ENCODE measurements around the gene P2RX7.
"Not testable (repeated sequence)": the region's sequence is repeated elsewhere in the genome, so short reads cannot be mapped to it uniquely, and the experiment has no call there.

The P2RX7 gene

DNA sequence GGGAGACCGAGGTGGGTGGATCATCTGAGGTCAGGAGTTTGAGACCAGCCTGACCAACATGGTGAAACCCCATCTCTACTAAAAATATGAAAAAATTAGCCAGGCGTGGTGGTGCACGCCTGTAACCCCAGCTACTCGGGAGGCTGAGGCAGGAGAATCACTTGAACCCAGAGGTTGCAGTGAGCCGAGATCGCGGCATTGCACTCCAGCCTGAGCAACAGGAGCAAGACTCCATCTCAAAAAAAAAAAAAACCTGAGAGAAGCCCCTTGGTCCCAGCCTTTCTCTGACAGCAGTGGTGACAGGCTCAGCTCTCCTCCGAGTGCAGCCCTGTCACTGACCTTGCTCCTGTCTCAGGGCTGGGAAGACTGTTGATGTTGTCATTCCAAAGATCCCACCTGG, 94.2 kb downstream of the P2RX7 start:
- DNase-seq, result not testable (repeated sequence)

DNA sequence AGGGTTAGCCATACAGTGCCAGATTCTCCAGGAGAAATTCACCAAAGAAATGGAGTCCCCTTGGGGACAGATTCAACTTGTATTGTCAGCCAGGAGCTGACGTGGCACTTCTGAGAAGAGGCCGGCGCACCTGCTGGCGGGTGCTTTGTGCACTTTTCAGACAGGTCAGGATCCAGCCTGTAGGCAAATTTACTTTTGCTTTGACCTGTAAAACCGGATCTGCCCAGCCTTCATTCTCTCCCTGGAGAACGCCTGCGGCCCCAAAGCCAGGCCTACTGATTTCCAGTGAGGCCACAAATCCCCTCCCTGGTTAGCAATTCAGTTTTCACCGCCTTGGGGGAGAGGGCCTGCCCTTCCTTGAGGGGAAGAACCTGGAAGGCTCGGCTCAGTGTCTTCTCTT, 94.6 kb downstream of the P2RX7 start:
- no peak for DNase-seq

DNA sequence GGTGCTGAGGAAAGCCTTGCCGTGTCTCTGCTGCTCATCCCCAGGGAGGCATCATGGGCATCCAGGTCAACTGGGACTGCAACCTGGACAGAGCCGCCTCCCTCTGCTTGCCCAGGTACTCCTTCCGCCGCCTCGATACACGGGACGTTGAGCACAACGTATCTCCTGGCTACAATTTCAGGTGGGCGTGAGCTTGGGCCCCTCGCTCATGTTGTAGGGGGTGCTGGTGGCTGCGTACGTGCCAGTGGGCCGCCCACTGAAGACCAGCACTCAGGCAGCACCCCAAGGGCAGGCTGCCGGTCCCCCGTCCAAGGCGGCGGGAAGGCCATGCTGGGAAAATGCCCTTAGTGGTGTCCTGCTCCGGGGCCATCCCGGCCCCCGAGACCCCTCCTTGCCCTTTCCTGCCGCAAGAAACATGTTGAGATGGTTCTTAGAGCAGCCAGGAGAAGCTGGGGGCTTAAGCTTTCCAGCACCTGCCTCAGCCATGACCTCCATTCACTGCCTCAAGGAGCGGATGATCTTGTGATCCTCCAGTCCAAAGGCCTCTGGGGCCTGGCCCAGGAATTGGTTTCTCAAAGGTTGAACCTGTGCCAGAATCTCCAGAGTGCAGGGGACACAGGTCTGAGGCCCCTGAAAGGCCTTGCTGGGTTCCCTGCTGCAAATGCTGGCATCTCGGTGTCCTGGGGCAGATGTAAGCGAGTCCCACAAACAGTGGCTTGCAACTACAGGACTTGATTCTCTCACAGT, 96.4 kb downstream of the P2RX7 start:
- DNase-seq, result no peak

DNA sequence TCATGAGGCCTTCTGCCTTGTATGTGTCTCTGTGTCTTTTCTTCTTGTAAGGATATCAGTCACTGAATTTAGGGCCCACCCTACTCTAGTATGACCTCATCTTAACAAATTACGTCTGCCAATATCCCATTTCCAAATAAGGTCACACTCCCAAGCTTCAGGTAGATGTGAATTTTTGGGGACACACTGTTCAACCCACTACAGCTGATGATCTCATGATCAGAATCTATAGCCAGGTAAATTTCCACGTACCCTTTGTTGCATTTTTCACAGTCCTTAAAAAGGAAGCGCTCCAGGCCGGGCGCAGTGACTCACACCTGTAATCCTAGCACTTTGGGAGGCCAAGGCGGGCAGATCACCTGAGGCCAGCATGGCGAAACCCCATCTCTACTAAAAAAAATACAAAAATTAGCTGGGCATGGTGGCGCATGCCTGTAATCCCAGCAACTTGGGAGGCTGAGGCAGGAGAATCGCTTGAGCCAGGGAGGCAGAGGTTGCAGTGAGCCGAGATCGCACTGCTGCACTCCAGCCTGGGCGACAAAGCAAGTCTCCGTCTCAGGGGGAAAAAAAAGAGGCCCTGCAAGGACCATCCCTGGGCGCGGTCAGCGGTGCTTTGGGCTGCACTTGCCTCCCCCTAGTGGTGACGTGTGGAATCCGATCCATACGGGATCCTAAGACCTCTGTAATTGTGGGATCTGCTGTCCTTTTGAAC, 97.3 kb downstream of the P2RX7 start:
- DNase-seq, result peak in 35 of 56 donors; percentile 3 to 77 (median 25)

DNA sequence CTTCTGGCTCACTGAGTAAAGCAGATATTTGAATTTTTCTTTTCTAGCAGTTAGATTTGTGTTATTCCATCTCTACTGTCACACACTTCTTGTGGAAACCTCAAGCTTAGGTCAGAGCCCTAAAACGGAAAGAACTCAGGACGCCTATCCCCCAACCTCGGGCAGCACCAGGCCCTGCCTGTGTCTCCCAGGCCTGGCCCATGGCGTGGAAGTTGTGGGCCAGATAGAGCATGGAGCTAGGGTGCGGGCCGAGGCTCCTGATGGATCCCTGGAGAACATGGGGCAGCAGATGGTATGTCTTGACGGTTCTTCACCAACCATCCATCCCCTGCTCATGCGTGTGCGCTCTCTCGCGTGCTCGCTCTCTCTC, 97.8 kb downstream of the P2RX7 start:
- DNase-seq, result no peak

DNA sequence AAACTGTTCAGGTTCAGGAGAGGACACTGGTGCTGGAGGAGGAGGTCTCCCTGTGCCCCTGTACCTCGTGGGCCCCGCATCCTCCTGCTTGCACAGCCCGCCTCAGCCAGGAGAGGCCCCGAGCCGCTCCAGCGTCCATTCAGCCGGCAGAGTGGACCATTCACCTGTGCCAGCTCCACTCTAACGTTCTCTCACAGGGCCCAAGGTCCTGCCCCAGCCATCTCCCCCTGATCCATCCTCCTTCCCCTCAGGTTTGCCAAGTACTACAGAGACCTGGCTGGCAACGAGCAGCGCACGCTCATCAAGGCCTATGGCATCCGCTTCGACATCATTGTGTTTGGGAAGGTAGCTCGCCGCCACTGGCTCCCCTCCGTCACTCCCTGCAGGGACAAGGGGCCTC, 99.5 kb downstream of the P2RX7 start:
- no peak for DNase-seq

DNA sequence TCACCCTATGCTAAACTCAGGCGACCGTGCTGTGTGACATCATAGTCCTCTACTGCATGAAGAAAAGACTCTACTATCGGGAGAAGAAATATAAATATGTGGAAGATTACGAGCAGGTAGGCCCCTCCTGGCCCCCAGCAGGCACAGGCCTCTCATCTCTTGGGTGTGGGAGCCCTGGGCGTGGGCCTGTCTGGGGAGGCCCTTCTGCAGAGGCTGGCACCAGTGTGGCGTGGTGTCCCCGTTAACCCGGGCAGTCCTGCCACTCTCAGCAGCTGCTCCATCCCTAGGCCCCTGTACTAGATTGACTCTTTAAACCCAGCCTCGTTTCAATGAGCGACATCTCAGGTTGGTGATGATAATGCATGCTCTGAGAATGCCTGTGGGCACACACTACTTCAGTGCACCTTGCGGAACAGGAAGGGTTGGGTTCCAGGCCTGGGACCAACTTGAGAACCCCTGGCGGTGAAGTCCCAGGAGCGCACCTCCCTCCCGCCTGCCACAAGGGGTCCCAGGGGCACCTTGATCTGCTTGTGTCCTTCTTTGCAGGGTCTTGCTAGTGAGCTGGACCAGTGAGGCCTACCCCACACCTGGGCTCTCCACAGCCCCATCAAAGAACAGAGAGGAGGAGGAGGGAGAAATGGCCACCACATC, 100.4 kb downstream of the P2RX7 start:
- DNase-seq, result no peak

DNA sequence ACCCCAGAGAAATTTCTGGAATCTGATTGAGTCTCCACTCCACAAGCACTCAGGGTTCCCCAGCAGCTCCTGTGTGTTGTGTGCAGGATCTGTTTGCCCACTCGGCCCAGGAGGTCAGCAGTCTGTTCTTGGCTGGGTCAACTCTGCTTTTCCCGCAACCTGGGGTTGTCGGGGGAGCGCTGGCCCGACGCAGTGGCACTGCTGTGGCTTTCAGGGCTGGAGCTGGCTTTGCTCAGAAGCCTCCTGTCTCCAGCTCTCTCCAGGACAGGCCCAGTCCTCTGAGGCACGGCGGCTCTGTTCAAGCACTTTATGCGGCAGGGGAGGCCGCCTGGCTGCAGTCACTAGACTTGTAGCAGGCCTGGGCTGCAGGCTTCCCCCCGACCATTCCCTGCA, 100.9 kb downstream of the P2RX7 start:
- no peak for DNase-seq

DNA sequence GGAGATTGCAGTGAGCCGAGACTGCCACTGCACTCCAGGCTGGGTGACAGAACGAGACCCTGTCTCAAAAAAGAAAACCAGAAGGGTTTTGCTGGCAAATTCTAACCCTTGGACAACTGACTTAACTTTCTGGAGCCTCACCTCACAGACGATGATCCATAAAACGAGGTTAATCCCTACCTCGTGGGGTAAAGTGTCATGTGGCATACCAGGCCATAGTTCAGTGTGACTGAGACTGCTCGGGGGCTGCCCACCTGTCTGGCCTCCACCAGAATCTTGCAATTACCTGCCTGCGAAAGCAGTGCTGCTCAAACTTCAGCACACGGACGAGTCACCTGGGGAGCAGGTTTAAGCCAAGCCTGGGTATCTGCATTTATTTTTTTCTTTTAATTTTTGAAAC, 104.1 kb downstream of the P2RX7 start:
- no peak for DNase-seq

DNA sequence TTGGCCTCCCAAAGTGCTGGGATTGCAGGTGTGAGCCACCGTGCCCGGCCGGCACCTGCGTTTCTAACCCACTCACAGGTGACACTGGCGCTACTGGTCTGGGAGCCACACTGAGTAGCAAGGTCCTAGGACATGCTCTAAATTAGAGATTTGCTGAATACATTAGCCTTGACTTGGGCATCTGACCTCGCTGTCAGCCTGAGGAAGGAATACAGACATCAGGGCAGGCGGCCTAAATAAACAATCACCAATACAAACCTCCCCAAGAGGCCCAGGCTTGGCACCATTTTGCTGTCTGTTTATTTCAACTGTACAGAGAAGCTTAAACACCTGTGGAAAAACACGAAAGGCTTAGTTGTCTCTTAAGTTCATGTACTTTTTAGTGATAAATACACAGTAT, 104.7 kb downstream of the P2RX7 start:
- DNase-seq, result no peak
